GM12801 (cell line): ENCODE data around the gene ZBTB43.

Experiments used
- CTCF ChIP-seq: IDR thresholded peaks from one replicate; pipeline ENCODE4 v1.5.1; 2011; ENCODE audit warnings: control low read depth; ENCODE audit not compliant: insufficient read length; ENCODE audit errors: extremely low read depth

ZBTB43 gene

GRCh38 chr9:126859111-126859510 lies 54.3 kb downstream of the ZBTB43 start:
- no peak for TF ChIP-seq CTCF

GRCh38 chr9:126860077-126860756 lies 55.4 kb downstream of the ZBTB43 start, which contains the start of gene ZBTB34:
Gene ZBTB34 (plus strand): TSS chr9:126860639. CDS start chr9:126879400, 18,761 bp downstream.
- no peak for TF ChIP-seq CTCF

GRCh38 chr9:126860757-126861466 lies 56.1 kb downstream of the ZBTB43 start:
- TF ChIP-seq CTCF, result no peak

GRCh38 chr9:126861707-126862103 lies 56.9 kb downstream of the ZBTB43 start:
- no peak for TF ChIP-seq CTCF

- no peak for TF ChIP-seq CTCF
These were observed 57.4 kb downstream of the ZBTB43 start for GRCh38 chr9:126862104-126862761.

- TF ChIP-seq CTCF, result no peak
These were observed 59.9 kb downstream of the ZBTB43 start for GRCh38 chr9:126864771-126865170.

GRCh38 chr9:126869368-126869767 lies 64.5 kb downstream of the ZBTB43 start:
- no peak for TF ChIP-seq CTCF
